Measurements from ENCODE around the gene ICAM4.

DNA sequence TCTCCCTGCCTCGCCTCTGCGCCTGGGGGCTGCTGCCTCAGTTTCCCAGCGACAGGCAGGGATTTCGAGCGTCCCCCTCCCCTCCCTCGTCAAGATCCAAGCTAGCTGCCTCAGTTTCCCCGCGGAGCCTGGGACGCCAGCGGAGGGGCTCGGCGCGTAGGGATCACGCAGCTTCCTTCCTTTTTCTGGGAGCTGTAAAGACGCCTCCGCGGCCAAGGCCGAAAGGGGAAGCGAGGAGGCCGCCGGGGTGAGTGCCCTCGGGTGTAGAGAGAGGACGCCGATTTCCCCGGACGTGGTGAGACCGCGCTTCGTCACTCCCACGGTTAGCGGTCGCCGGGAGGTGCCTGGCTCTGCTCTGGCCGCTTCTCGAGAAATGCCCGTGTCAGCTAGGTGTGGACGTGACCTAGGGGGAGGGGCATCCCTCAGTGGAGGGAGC, 16.6 kb upstream of the ICAM4 start:
- TF ChIP-seq, protein P1, sequence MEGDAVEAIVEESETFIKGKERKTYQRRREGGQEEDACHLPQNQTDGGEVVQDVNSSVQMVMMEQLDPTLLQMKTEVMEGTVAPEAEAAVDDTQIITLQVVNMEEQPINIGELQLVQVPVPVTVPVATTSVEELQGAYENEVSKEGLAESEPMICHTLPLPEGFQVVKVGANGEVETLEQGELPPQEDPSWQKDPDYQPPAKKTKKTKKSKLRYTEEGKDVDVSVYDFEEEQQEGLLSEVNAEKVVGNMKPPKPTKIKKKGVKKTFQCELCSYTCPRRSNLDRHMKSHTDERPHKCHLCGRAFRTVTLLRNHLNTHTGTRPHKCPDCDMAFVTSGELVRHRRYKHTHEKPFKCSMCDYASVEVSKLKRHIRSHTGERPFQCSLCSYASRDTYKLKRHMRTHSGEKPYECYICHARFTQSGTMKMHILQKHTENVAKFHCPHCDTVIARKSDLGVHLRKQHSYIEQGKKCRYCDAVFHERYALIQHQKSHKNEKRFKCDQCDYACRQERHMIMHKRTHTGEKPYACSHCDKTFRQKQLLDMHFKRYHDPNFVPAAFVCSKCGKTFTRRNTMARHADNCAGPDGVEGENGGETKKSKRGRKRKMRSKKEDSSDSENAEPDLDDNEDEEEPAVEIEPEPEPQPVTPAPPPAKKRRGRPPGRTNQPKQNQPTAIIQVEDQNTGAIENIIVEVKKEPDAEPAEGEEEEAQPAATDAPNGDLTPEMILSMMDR (IDR thresholded peaks at IDR 0.05), result no peak
- no peak for TF ChIP-seq POLR2A (IDR thresholded peaks at IDR 0.05)

All from Peyer's patch (tissue), 4 donors.